ENCODE results near the gene CLRN3.

The CLRN3 gene

GRCh38 chr10:127892743-127893142 is at the start of gene CLRN3:
TSS of gene CLRN3 (minus strand) at chr10:127892941. CDS start at chr10:127892784, 157 bp downstream.
- DNase-seq: no peak

GRCh38 chr10:127940866-127941640 is 48.3 kb upstream of the CLRN3 start:
- no peak for DNase-seq

GRCh38 chr10:127939786-127940330 is 47.1 kb upstream of the CLRN3 start:
- DNase-seq: no peak

GRCh38 chr10:127937915-127938463 is 45.2 kb upstream of the CLRN3 start:
- DNase-seq: no peak

- no peak for DNase-seq
These were observed 44.3 kb upstream of the CLRN3 start for GRCh38 chr10:127937069-127937468.

- no peak for DNase-seq
These were observed 42.4 kb upstream of the CLRN3 start for GRCh38 chr10:127935071-127935561.

- no peak for DNase-seq
These were observed 41.6 kb upstream of the CLRN3 start for GRCh38 chr10:127934383-127934782.

GRCh38 chr10:127933271-127933670 is 40.5 kb upstream of the CLRN3 start:
- no peak for DNase-seq

- DNase-seq: no peak
These were observed 40.0 kb upstream of the CLRN3 start for GRCh38 chr10:127932521-127933270.

GRCh38 chr10:127928021-127928806 is 35.5 kb upstream of the CLRN3 start:
- DNase-seq: no peak

GRCh38 chr10:127926455-127926854 is 33.7 kb upstream of the CLRN3 start:
- DNase-seq: no peak

GRCh38 chr10:127925471-127926207 is 32.9 kb upstream of the CLRN3 start:
- DNase-seq: no peak

GRCh38 chr10:127923646-127924045 is 30.9 kb upstream of the CLRN3 start:
- DNase-seq: no peak

- no peak for DNase-seq
These were observed 30.1 kb upstream of the CLRN3 start for GRCh38 chr10:127922675-127923366.

- no peak for DNase-seq
These were observed 29.5 kb upstream of the CLRN3 start for GRCh38 chr10:127922206-127922605.

GRCh38 chr10:127921753-127922145 is 29.0 kb upstream of the CLRN3 start:
- DNase-seq: no peak

- no peak for DNase-seq
These were observed 28.5 kb upstream of the CLRN3 start for GRCh38 chr10:127921075-127921752.

GRCh38 chr10:127920306-127921074 is 27.7 kb upstream of the CLRN3 start:
- no peak for DNase-seq

GRCh38 chr10:127919418-127920271 is 26.9 kb upstream of the CLRN3 start:
- DNase-seq: no peak
